Measurements from ENCODE around the gene KITLG. TPM values are rescaled to one million over a fixed set of nuclear protein-coding genes. Genes with fewer than 3 reads are reported as not detected.

KITLG gene
- total and polyA plus RNA-seq, 2 donors (not counting 1 experiment from before 2014, with no cell fraction given) = not detected

- H3K27me3 ChIP-seq (replicated peaks in 1 of 4; ENCODE audit: control extremely low read depth in 1 of 4, control insufficient read depth in 3 of 4, insufficient read depth in 4 of 4, low read length in 3 of 4) = no peaks in the 10 kb centered on the region
- DNase-seq (no peak), ATAC-seq (ENCODE audit: low read depth) (no peak)
- intact Hi-C loops (cut with micrococcal nuclease) = no loop called here
- no peaks in the 10 kb centered on the region for H3K79me2 ChIP-seq (ENCODE audit: control insufficient read depth, insufficient read depth, low read length)
- no peaks in the 10 kb centered on the region for H3K4me1 Mint-ChIP-seq
- no peak overlapping the region for H3K4me3 Mint-ChIP-seq
- H2AFZ ChIP-seq (ENCODE audit: insufficient read depth, low read depth, low read length, poor library complexity, severe bottlenecking) = no peak overlapping the region
- ChIA-PET CTCF (no interaction called here), POLR2A (no interaction called here)
- no peak overlapping the region for H3K27ac ChIP-seq (ENCODE audit: low read length in 2 of 2)
- H3K4me3 ChIP-seq (ENCODE audit: control extremely low read depth in 1 of 5, extremely low read depth in 1 of 5, insufficient read depth in 1 of 5, low read depth in 2 of 5, low read length in 4 of 5) = no peak overlapping the region
- peaks cover 0 to 1% (median 0%) of the 10 kb centered on the region in 3 donors for H3K9me3 ChIP-seq (ENCODE audit: control extremely low read depth in 1 of 3, control insufficient read depth in 2 of 3, insufficient read depth in 1 of 3, low read length in 2 of 3)
- H4K20me1 ChIP-seq (ENCODE audit: control insufficient read depth, insufficient read depth, low read length, poor library complexity, severe bottlenecking) = no peaks in the 10 kb centered on the region
- peaks cover 2% of the 10 kb centered on the region for H3K9me3 Mint-ChIP-seq (ENCODE audit: insufficient read depth)
- no peaks in the 10 kb centered on the region for H3K27me3 Mint-ChIP-seq
- no peak overlapping the region for H3K4me2 ChIP-seq (replicated peaks; ENCODE audit: low read depth, low read length, poor library complexity, severe bottlenecking)
- H3K9ac ChIP-seq (ENCODE audit: low read length) = no peak overlapping the region
- no peak overlapping the region for H3K27ac Mint-ChIP-seq
- no peaks in the 10 kb centered on the region for H3K36me3 ChIP-seq (replicated peaks in 1 of 2; ENCODE audit: control extremely low read depth in 1 of 2, control insufficient read depth in 1 of 2, extremely low read depth in 1 of 2, insufficient read depth in 2 of 2, low read length in 1 of 2)
- TF ChIP-seq, protein P1, sequence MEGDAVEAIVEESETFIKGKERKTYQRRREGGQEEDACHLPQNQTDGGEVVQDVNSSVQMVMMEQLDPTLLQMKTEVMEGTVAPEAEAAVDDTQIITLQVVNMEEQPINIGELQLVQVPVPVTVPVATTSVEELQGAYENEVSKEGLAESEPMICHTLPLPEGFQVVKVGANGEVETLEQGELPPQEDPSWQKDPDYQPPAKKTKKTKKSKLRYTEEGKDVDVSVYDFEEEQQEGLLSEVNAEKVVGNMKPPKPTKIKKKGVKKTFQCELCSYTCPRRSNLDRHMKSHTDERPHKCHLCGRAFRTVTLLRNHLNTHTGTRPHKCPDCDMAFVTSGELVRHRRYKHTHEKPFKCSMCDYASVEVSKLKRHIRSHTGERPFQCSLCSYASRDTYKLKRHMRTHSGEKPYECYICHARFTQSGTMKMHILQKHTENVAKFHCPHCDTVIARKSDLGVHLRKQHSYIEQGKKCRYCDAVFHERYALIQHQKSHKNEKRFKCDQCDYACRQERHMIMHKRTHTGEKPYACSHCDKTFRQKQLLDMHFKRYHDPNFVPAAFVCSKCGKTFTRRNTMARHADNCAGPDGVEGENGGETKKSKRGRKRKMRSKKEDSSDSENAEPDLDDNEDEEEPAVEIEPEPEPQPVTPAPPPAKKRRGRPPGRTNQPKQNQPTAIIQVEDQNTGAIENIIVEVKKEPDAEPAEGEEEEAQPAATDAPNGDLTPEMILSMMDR (IDR thresholded peaks at IDR 0.05) = no peak
- WGBS (ENCODE audit: insufficient coverage) = no CpG with 5 or more reads among the region's 3 CpGs
- H3K4me1 ChIP-seq (ENCODE audit: control insufficient read depth in 2 of 2, insufficient read depth in 2 of 2, low read length in 2 of 2) = no peaks in the 10 kb centered on the region
Measured at GRCh38 chr12:88472775-88473174, 107.5 kb downstream of the KITLG start.

GRCh38 chr12:88472248-88472647 lies 108.0 kb downstream of the KITLG start:
- H3K36me3 ChIP-seq (replicated peaks in 1 of 2; ENCODE audit: control extremely low read depth in 1 of 2, control insufficient read depth in 1 of 2, extremely low read depth in 1 of 2, insufficient read depth in 2 of 2, low read length in 1 of 2) = no peaks in the 10 kb centered on the region
- intact Hi-C loops (cut with micrococcal nuclease) = no loop called here
- Mint-ChIP-seq H3K4me1 (no peaks in the 10 kb centered on the region), H3K27ac (no peak overlapping the region), H3K9me3 (ENCODE audit: insufficient read depth) (peaks cover 2% of the 10 kb centered on the region), H3K27me3 (no peaks in the 10 kb centered on the region), H3K4me3 (no peak overlapping the region)
- no peak overlapping the region for H3K4me2 ChIP-seq (replicated peaks; ENCODE audit: low read depth, low read length, poor library complexity, severe bottlenecking)
- no peak overlapping the region for H3K9ac ChIP-seq (ENCODE audit: low read length)
- WGBS (ENCODE audit: insufficient coverage) = no CpG with 5 or more reads among the region's 2 CpGs
- ATAC-seq (ENCODE audit: low read depth) (no peak), DNase-seq (no peak)
- POLR2A ChIA-PET = no interaction called here
- H4K20me1 ChIP-seq (ENCODE audit: control insufficient read depth, insufficient read depth, low read length, poor library complexity, severe bottlenecking) = no peaks in the 10 kb centered on the region
- no peaks in the 10 kb centered on the region for H3K4me1 ChIP-seq (ENCODE audit: control insufficient read depth in 2 of 2, insufficient read depth in 2 of 2, low read length in 2 of 2)
- H3K27ac ChIP-seq (ENCODE audit: low read length in 2 of 2) = no peak overlapping the region
- H2AFZ ChIP-seq (ENCODE audit: insufficient read depth, low read depth, low read length, poor library complexity, severe bottlenecking) = no peak overlapping the region
- no peak overlapping the region for H3K4me3 ChIP-seq (ENCODE audit: control extremely low read depth in 1 of 5, extremely low read depth in 1 of 5, insufficient read depth in 1 of 5, low read depth in 2 of 5, low read length in 4 of 5)
- no peaks in the 10 kb centered on the region for H3K79me2 ChIP-seq (ENCODE audit: control insufficient read depth, insufficient read depth, low read length)
- TF ChIP-seq, protein P1 (IDR thresholded peaks at IDR 0.05) = no peak
- no peaks in the 10 kb centered on the region for H3K27me3 ChIP-seq (replicated peaks in 1 of 4; ENCODE audit: control extremely low read depth in 1 of 4, control insufficient read depth in 3 of 4, insufficient read depth in 4 of 4, low read length in 3 of 4)
- CTCF ChIA-PET = no interaction called here
- H3K9me3 ChIP-seq (ENCODE audit: control extremely low read depth in 1 of 3, control insufficient read depth in 2 of 3, insufficient read depth in 1 of 3, low read length in 2 of 3) = peaks cover 0 to 1% (median 0%) of the 10 kb centered on the region in 3 donors
